IPS DF 6.9 (cell line): ENCODE results near the gene ZNF609.

ENCODE experiments used
- DNase-seq: peaks from one replicate; pipeline ENCODE4 v3.0.0-alpha.2; 2013; ENCODE audit warnings: low read depth, low spot score
- H3K27ac ChIP-seq: one replicate; pipeline ENCODE4 v1.5.1; 2013; ENCODE audit warnings: low read length, control low read depth
- H3K27me3 ChIP-seq: 2 replicates; pipeline ENCODE4 v1.6.1; 2013; ENCODE audit warnings: mild to moderate bottlenecking, low read length; ENCODE audit not compliant: control insufficient read depth, insufficient read depth
- H3K36me3 ChIP-seq: 2 replicates; pipeline ENCODE4 v1.6.1; 2013; ENCODE audit warnings: low read length; ENCODE audit not compliant: control insufficient read depth, insufficient read depth
- H3K4me1 ChIP-seq: 2 replicates; pipeline ENCODE4 v1.6.1; 2013; ENCODE audit warnings: low read length; ENCODE audit not compliant: control insufficient read depth, insufficient read depth
- H3K4me3 ChIP-seq: 2 replicates; pipeline ENCODE4 v1.5.1; 2013; ENCODE audit warnings: mild to moderate bottlenecking, low read length
- H3K9me3 ChIP-seq: 2 replicates; pipeline ENCODE4 v1.6.1; 2013; ENCODE audit warnings: low read length, inconsistent platforms; ENCODE audit not compliant: control insufficient read depth, insufficient read depth
- WGBS: extraction: QIAGEN DNeasy Blood & Tissue Kit; methylation state at CpG from one replicate; pipeline ENCODE4 v1.1.7; 2013; ENCODE audit warnings: mixed read lengths, missing lambda C conversion rate; ENCODE audit not compliant: insufficient read length, insufficient coverage; 5-methylcytosine and 5-hydroxymethylcytosine counted together

The ZNF609 gene

DNA sequence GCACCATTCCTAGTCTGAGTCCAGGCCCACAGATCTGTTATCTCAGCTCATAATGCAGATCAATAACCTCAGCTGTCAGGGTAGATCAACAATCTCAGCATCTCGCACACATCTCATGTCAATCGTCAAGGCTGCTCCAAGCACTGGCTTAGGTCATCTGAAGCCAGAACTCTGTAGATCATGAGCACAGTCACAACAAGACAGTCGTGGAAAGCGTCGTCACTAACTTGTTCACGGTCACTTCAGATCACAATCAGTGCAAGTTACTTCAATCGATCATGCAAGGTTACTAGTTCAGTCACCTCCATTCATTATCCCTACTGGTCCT, 243.2 kb downstream of the ZNF609 start:
- no peaks in the 10 kb centered on the region for H3K27me3 ChIP-seq
- peaks cover 3% of the 10 kb centered on the region; the same call in 1 of the 2 replicates for H3K4me1 ChIP-seq
- H3K27ac ChIP-seq = no peak overlapping the region
- no CpG with 5 or more reads among the region's 7 CpGs for WGBS
- H3K36me3 ChIP-seq = no peaks in the 10 kb centered on the region; the same call in 1 of the 2 replicates
- no peak for DNase-seq
- no peaks in the 10 kb centered on the region for H3K9me3 ChIP-seq
- no peak overlapping the region; the same call in 1 of the 2 replicates for H3K4me3 ChIP-seq

DNA sequence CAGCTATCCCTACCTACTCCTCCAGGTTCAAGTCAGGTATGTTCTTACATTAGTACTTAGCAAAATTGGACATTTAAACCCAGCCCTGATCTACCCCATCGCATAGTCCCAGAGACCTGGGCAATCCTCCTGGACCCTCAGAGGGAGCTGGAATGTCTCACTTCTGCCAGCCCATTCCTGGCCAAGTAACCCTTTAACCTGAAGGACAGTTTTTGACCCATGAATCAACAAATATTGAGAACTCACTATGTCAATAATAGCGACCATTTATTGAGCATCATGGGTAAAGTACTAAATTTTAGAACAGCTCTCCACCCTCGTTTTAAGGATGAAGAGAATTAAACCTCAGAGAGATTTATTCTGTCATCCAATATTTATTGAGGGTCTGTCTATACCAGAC, 244.6 kb downstream of the ZNF609 start:
- H3K27ac ChIP-seq = no peak overlapping the region
- H3K4me3 ChIP-seq = no peak overlapping the region
- no peak for DNase-seq
- no peaks in the 10 kb centered on the region; the same call in 1 of the 2 replicates for H3K36me3 ChIP-seq
- WGBS = no CpG with 5 or more reads among the region's 3 CpGs
- no peaks in the 10 kb centered on the region for H3K27me3 ChIP-seq
- no peaks in the 10 kb centered on the region for H3K4me1 ChIP-seq
- no peaks in the 10 kb centered on the region for H3K9me3 ChIP-seq

GRCh38 chr15:64706011-64706911, 245.9 kb downstream of the ZNF609 start:
- Histone ChIP-seq H3K36me3 (no peaks in the 10 kb centered on the region; the same call in 1 of the 2 replicates), H3K4me3 (no peak overlapping the region), H3K4me1 (no peaks in the 10 kb centered on the region), H3K9me3 (no peaks in the 10 kb centered on the region), H3K27ac (no peak overlapping the region), H3K27me3 (no peaks in the 10 kb centered on the region)
- DNase-seq = no peak
- WGBS = 100% methylated on average over 1 of the region's 10 CpGs

- no CpG with 5 or more reads among the region's 7 CpGs for WGBS
These were observed 250.5 kb downstream of the ZNF609 start for GRCh38 chr15:64710676-64711428.

DNA sequence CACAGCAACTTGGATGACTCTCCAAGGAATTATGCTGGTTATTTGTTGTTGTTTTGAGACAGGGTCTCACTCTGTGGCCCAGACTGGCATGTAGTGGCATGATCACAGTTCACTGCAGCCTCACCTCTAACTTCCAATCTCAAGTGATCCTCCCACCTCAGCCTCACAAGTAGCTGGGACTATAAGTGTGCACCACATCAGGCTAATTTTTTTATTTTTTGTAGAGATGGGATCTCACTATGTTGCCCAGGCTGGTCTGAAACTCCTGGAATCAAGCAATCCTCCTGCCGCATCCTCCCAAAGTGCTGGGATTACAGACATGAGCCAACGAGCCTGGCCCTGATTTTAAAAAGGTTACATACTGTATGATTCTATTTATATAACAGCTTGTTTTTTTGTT, 252.0 kb downstream of the ZNF609 start:
- no CpG with 5 or more reads among the region's 2 CpGs for WGBS
- no peaks in the 10 kb centered on the region for H3K27me3 ChIP-seq
- no peak overlapping the region for H3K4me3 ChIP-seq
- peaks cover 11% of the 10 kb centered on the region; the same call in 1 of the 2 replicates for H3K36me3 ChIP-seq
- H3K9me3 ChIP-seq = no peaks in the 10 kb centered on the region
- no peak for DNase-seq
- H3K4me1 ChIP-seq = no peaks in the 10 kb centered on the region
- no peak overlapping the region for H3K27ac ChIP-seq

More at GRCh38 chr15:64710676-64711428, 250.5 kb downstream of the ZNF609 start:
- DNase-seq = no peak
- peaks cover 3% of the 10 kb centered on the region; the same call in 1 of the 2 replicates for H3K36me3 ChIP-seq
- H3K27me3 ChIP-seq = no peaks in the 10 kb centered on the region
- H3K4me1 ChIP-seq = no peaks in the 10 kb centered on the region
- H3K9me3 ChIP-seq = no peaks in the 10 kb centered on the region
- no peak overlapping the region for H3K27ac ChIP-seq
- no peak overlapping the region for H3K4me3 ChIP-seq

GRCh38 chr15:64713592-64713991, 253.2 kb downstream of the ZNF609 start:
- H3K27me3 ChIP-seq = no peaks in the 10 kb centered on the region
- H3K27ac ChIP-seq = no peak overlapping the region
- WGBS = no CpG with 5 or more reads among the region's 6 CpGs
- DNase-seq = no peak
- no peaks in the 10 kb centered on the region for H3K9me3 ChIP-seq
- peaks cover 18% of the 10 kb centered on the region for H3K36me3 ChIP-seq
- no peak overlapping the region for H3K4me3 ChIP-seq
- H3K4me1 ChIP-seq = no peaks in the 10 kb centered on the region

DNA sequence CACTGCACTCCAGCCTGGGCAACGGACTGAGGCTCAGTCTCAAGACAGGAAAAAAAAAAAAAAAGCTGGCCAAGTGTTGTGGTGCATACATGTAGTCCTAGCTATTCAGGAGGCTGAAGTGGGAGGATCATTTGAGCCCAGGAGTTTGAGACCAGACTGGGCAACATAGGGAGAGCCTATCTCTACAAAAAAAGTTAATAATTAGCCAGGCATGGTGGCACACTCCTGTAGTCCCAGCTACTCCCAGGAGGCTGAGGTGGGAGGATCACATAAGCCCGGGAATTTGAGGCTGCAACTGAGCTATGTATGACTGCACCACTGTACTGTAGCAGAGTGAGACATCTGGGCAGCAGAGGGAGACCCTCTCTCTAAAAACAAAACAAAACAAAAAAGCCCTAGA, 256.1 kb downstream of the ZNF609 start:
- WGBS = no CpG with 5 or more reads among the region's 2 CpGs
- Histone ChIP-seq H3K27me3 (no peaks in the 10 kb centered on the region), H3K27ac (no peak overlapping the region), H3K9me3 (no peaks in the 10 kb centered on the region), H3K4me1 (no peaks in the 10 kb centered on the region), H3K36me3 (peaks cover 25% of the 10 kb centered on the region), H3K4me3 (no peak overlapping the region)
- no peak for DNase-seq

DNA sequence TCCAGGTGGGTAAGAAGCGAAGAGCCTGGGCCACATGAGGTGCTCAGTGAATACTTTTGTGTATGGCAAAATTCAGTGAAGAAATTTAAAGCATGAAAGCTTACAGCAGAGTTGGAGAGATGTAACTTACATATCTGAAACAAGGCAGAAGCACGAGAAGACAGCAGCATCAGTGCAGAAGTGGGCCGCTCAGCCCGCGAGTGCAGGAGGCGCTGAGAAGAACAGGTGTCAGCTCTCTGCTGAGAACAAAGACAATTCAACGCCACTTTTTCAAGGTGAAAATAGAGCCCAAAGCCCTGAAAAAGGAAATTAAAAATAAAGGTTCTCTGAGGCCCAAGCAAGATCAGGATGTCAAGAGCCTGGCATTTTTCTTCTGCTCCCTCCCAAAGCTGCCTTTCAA, 256.8 kb downstream of the ZNF609 start:
- Histone ChIP-seq H3K27me3 (no peaks in the 10 kb centered on the region), H3K9me3 (no peaks in the 10 kb centered on the region), H3K27ac (no peak overlapping the region), H3K36me3 (peaks cover 25% of the 10 kb centered on the region), H3K4me1 (no peaks in the 10 kb centered on the region), H3K4me3 (no peak overlapping the region)
- DNase-seq = no peak
- WGBS = no CpG with 5 or more reads among the region's 7 CpGs

DNA sequence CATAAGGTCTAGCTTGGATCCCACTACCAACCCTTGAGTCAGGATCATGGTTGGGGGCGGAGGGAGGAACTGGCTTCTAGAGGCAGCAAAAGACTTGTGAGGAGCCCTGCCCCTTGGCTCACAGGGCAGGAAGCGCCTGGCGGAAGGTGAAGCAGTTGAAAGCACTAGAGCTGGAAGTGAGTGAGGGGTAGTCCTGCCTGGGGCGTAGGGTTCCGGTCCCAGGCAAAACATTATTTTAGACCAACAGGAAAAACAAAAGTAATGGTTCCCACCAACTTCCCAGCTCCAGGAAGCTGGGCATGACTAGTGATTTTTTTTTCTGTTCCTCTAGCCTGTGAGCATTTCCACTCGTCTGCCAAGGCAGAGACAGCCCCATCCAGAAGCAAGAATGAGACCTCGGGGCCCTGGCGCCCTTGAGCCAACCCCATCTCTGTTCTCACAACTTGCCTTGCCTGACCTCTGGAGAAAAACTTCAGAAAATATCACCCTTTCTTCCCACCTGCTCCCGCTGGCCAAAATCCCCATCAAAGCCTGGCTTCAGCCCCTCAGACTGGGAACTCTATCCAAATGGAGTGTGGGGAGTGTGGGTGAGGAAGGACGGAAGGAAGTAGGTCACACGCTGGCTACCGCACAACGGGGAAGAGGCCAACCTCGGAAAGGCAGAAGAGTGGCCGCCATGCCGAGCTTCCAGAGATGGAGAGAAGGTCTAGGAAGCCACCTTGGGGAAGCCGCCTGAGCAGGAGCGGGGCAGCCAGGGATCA, 257.5 kb downstream of the ZNF609 start:
- WGBS = no CpG with 5 or more reads among the region's 18 CpGs
- H3K4me1 ChIP-seq = no peaks in the 10 kb centered on the region
- H3K9me3 ChIP-seq = no peaks in the 10 kb centered on the region
- no peak overlapping the region for H3K4me3 ChIP-seq
- H3K27me3 ChIP-seq = no peaks in the 10 kb centered on the region
- no peak for DNase-seq
- peaks cover 21% of the 10 kb centered on the region for H3K36me3 ChIP-seq
- H3K27ac ChIP-seq = no peak overlapping the region

DNA sequence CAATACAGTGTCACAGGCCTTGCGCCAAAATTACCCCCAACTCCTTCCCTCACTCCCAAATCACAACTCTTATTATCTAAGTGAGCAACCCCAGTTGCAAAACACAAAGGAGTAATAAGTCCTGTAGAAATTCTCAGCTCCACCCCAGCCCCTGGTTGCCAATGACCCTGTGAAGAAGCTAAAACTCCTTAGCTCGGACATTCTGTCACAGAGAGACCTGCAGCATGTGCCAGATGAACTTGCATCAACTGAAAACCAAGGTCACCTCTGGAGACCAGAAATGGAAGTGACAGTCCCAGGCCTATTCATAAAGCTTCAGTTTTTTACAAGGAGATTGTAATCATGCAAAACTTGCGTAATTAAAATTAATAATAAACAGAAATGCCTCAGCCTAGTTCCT, 259.8 kb downstream of the ZNF609 start:
- H3K4me1 ChIP-seq = no peaks in the 10 kb centered on the region
- H3K36me3 ChIP-seq = peaks cover 21% of the 10 kb centered on the region
- DNase-seq = no peak
- no peaks in the 10 kb centered on the region for H3K27me3 ChIP-seq
- H3K9me3 ChIP-seq = no peaks in the 10 kb centered on the region
- no peak overlapping the region for H3K4me3 ChIP-seq
- no peak overlapping the region for H3K27ac ChIP-seq
- WGBS = no CpG with 5 or more reads among the region's 3 CpGs
